Amniotic stem cell (primary cell): ENCODE results near the gene LCN2.
A peak's percentile ranks its signal among the peaks of the same experiment; 100 is the strongest.

Experiments
- DNase-seq: peaks from one replicate; lab custom pipeline; 2025; lab: John Stamatoyannopoulos, UW

LCN2 gene

GRCh38 chr9:128115187-128116103 is 33.8 kb upstream of the LCN2 start:
- DNase-seq = no peak

DNA sequence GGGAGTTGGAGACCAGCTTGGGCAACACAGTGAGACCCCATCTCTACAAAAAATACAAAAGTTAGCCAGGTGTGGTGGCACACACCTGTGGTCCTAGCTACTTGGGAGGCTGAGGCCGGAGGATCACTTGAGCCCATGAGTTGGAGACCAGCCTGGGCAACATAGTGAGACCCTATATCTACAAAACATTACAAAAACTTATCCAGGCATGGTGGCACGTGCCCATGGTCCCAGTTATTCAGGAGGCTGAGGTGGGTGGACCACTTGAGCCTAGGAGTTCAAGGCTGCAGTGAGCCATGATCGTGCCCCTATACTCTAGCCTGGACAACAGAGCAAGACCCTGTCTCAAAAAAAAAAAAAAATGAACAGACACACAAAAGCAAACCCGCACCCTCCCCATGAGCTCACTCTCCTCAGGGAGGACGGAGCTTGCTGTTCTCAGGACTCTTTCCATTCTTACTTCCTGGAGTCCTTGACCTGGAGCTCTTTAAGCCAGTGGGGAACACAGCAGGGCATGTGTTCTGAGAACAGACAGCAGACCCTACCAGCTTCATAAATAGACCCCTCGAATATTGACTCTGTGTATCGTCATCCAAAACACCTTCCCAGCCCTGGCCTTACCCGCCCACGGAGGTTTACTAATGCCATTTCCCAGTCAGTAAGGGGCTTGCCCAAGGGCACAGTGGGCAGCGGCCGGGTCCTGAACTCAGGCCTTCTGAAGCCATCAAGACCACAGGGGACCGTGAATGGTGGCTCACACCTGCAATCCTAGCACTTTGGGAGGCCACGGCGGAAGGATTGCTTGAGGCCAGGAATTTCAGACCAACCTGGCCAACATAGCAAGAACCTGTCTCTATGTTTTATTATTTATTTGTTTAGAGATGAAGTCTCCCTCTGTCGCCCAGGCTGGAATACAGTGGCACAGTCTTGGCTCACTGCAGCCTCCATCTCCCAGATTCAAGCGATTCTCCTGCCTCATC is 32.9 kb upstream of the LCN2 start:
- DNase-seq = no peak

- peak; percentile 55 for DNase-seq
These were observed 31.4 kb upstream of the LCN2 start for GRCh38 chr9:128117613-128118471.

GRCh38 chr9:128118472-128118857 is 30.8 kb upstream of the LCN2 start:
- no peak for DNase-seq

DNA sequence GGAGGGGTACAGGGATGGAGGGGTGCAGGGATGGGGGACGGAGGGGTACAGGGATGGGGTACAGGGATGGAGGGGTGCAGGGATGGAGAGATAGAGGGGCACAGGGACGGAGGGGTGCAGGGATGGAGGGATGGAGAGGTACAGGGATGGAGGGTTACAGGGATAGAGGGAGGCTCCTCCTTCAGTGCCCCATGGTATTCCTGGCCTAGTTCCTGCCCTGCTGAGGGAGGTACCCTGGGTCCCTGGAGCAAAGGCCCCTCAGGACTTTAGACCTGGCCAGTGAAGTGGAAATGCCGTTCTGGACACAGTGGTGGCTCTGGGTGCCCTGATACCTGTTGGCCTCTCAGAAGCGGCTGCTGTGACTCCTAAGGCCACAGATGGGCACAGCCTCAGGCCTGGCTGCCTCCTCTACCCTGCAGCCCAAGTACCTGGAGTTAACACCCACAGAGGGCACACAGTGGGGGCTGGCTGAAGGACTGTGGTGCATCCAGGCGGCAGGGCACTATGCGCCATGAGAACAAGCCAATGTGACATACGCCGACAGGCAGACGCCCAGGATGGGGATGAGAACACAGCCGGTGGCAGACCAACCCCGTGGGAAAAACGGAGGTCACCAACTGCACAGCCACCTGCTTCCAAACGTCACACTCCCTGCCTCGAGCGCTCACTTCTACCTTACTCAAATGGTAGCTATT is 30.1 kb upstream of the LCN2 start:
- DNase-seq = no peak

DNA sequence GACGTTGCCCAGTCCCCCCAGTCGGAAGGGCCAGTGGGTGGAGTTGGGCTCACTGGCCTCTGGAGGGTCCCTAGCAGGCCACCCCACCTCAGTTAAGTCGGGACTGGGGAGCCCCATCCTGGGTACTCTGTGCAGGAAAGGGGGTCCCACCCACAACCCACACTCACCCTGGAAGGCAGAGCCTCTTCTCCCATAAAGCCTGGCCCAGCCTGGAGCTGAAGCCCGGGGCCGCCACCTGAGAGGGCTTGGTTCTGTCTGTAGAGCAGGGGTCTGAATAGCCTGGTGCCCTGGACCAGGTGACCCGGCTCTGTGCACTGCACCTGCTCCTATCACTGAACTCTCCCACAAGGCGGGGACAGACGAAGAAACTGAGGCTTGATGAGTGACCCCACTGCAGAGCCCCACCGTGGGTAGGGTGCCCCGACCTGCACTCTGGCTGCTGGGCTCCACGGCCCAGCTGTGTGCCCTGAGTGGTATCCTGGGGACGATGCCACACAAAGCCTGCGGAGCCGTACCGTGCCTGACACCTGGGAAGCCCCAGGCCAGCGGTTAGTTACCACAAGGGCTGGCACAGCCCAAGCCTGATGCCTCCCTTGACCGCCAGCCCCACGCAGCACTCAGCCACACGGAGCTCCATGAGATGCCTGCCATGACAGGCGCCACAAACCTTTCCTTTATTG is 29.1 kb upstream of the LCN2 start:
- DNase-seq = no peak

DNA sequence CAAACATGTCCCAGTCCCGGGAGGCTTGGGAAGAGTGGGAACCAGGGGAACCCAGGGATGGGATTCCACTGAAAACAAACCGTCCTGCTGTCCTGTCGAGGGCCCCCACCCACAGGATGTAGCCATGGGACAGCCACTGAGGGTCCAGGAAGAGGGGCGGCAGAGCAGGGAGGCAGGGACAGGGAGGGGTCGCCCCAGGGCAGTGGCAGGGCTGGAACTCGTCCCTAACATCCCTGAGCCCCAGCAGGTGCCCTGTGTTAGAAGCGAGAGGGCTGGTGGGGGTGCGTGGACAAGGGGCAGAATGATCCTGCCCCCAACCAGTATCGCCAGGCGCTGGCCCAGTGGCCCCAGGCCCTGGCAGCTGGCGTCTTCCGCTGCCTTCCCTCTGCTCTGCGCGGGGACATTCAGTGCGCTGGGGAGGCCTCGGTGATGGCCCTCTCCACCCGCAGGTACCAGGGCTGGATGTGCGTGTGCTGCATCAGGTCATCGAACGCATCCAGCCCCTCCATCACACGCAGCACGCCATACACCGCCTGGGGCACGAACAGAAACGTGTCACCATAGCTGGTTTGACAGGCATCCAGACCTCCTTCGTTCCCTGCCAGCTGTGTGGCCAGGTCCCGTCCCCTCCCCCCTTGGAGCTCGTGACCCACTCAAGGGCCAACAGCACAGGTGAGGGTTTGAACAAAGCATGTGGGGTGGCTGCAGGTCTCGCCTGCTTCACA is 28.4 kb upstream of the LCN2 start:
- no peak for DNase-seq

DNA sequence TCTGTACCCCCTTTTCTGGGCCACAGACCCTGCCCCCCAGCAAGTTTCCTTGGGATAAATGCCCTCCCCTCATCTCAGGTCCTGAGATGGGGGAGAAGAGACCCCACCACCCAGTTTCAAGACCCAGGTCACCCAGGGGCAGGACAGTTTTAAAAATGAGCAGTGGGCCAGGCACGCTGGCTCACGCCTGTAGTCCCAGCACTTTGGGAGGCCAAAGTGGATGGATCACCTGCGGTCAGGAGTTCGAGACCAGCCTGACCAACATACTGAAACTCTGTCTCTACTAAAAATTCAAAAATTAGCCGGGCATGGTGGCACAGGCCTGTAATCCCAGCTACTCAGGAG is 27.8 kb upstream of the LCN2 start:
- DNase-seq = no peak

GRCh38 chr9:128121924-128122808 is 27.1 kb upstream of the LCN2 start:
- DNase-seq = no peak

DNA sequence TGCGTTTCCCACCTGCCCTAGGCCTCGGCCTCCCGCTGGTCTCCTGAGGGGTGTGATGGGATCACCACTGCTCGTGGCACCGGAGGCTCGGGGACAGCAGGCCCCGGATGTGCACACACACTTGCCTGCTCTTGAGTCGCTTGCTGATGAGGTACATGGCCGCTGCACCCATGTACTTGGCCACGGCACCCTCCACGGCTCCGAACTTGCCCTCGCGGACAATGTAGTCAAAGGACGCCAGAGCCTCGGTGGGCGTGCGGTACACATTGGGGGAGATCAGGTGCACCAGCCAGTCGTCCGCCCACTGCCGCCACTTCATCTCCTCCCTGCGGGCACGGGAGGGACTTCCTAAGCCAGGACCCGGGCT is 26.5 kb upstream of the LCN2 start:
- DNase-seq = no peak

DNA sequence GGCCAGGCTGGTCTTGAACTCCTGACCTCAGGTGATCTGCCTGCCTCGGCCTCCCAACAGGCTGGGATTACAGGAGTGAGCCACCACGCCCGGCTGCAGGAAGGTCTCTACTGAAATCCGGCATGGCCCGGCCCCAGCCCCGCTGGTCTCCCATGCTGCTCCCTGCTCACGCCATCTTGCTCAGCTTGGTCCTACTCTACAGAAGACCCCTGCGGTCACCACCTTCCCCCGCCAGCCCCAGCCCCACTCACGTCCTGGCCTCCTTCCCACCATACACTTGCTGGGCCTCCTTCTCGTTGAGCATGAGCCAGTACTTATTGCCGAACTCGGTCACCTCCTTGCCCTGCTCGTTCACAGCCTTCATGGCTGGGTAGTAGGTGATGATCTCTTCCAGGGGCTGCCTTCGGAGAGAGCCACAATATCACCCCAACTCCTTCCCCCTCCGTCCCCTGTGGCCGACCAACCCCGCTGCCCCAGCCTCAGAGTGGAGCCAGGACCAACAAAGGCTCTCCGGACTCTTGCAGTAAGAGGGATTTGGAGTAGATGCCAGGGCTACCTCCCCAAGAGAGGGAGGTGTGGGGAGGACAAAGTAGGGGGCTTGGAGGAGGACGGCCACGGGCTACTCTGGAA is 25.7 kb upstream of the LCN2 start:
- no peak for DNase-seq

DNA sequence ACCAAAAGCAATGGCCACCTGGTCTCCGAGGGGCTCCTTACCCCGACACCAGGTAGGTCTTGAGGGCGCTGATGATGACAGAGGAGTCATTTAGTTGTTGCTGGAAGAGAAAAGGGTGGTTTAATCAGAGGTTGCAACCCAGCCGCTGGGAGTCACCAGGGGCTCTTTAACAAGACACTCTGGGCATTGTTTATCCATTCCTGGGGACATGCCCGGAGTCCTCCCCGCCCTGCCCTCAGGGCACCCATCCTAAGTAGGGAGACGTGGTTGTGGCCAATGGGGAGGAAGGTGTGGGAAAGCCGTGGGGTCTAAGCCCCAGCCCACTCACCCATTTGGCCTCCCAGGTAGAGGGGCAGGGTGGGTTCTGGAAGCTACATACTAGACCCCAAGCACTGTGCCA is 24.8 kb upstream of the LCN2 start:
- no peak for DNase-seq

DNA sequence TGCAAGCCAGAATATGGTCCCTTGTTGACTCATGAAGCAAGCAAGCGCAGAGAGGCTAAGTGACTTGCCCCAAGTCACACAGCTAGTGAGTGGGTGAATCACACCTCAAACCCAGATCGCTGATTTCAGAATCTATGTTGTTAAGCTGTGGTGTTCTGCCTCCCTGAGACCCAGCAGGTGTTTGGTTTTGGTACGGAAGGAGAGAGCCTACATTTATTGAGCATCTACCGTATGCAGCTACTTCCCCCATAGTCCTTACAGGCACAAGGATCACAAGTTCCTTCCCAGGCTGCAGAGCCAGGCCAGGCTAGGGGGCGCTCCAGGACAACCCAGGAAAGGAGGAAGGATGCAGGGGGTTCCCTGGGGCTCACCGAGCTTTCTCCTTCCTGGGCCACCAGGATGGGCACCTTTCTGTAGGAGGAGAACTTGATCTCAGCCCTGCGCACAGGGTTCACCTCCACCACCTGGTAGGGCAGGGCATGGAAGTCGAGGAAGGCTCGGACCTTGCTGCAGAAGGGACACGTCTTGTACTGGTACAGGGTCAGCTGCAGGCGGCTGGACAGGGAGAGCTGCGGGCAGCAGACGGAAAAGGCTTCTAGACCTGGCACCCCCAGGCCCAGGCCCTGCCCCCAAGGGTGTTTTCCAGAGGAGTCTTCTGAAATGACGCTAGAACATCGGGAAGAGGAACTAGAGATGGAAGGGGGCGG is 24.2 kb upstream of the LCN2 start:
- no peak for DNase-seq

GRCh38 chr9:128125580-128126354 is 23.5 kb upstream of the LCN2 start:
- no peak for DNase-seq

DNA sequence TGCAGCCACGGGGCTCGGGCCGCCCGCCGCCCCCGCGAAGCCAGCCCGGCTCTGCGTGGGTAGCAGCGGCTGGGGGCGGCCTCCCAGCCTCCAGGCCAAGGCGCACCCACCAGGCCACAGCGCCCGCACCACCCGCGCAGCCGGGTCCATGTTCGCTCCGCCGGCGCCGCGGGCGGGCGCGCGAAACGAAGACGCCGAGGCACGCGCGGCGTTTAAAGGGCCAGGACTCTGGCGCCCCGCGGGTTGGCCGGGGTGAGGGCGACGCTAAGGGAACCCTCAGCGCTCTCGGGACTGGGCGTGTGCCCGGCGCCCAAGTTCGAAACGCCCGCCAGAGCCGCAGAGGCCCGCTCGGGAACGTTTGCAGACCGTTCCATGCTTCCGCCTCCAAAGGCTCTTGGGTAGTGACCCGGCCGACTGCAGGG is 21.7 kb upstream of the LCN2 start, which contains the start of gene PTGES2:
Gene PTGES2, minus strand, starts transcription at position 162 of the 422 bp plus-strand sequence. Its CDS starts 12 bp downstream, at position 150.
- DNase-seq = peak; percentile 59

- peak; percentile 77 for DNase-seq
These were observed 21.0 kb upstream of the LCN2 start for GRCh38 chr9:128127990-128128835.
